Mucosa of descending colon (tissue), 3 donors: ENCODE measurements around the gene COL1A1. TPM values are rescaled to one million over a fixed set of nuclear protein-coding genes. Genes with fewer than 3 reads are reported as not detected.

ENCODE experiments used
- ATAC-seq: fragments of 200-7000 bp; cut with Tn5 transposase; one replicate; pipeline ENCODE4 v1.9.1; 2020; ENCODE audit warnings: mild to moderate bottlenecking, moderate library complexity
- DNase-seq, 3 donors: peaks; one replicate each; pipeline ENCODE4 v3.0.0-alpha.2; 2020
- H3K36me3 ChIP-seq: fragments of 200-600 bp; one replicate; pipeline ENCODE4 v1.8.0; 2021; ENCODE audit warnings: low read depth, mild to moderate bottlenecking
- H3K4me1 ChIP-seq: fragments of 200-600 bp; one replicate; pipeline ENCODE4 v1.8.0; 2021; ENCODE audit warnings: low read depth, mild to moderate bottlenecking
- H3K4me3 ChIP-seq: fragments of 200-600 bp; one replicate; pipeline ENCODE4 v1.8.0; 2021; ENCODE audit warnings: mild to moderate bottlenecking
- H3K9me3 ChIP-seq: fragments of 200-600 bp; one replicate; pipeline ENCODE4 v1.8.0; 2021; ENCODE audit warnings: mild to moderate bottlenecking
- CTCF ChIP-seq: fragments of 200-600 bp; IDR thresholded peaks from one replicate; pipeline ENCODE4 v1.8.0; 2022; ENCODE audit warnings: antibody characterized with exemption, mild to moderate bottlenecking
- intact Hi-C, 2 donors: fragments of 100-400 bp; cut with DNase I in 1 of 2; cut with micrococcal nuclease in 1 of 2; formaldehyde crosslinking; loops; one replicate each; pipeline versions ENCODE4 v1.11.0 to v1.11.1; 2022; cut with DNase I, micrococcal nuclease
- total RNA-seq, 3 donors: library from RNA; stranded (reverse); fragmentation: NEBNext Ultra II Directional in 2 of 3; extraction: Animal tissue kit (Norgen Biotek cat#: 25700) in 2 of 3; gene quantifications; one replicate each; pipeline versions ENCODE4 v1.2.1 to v1.2.4, GENCODE V29; 2021 to 2023
- donor health status: DM: no; HTN: no; CAD: no; lungs with moderate emphysema.
- donor health status: DM: no; HTN: no; CAD: no.
- donor health status: DM: no; HTN: yes; CAD: no.

The COL1A1 gene
- total RNA-seq, 3 donors from 2014 or later = 53.0 to 248 (median 160) TPM

GRCh38 chr17:50172936-50173334 is 28.5 kb downstream of the COL1A1 start:
- H3K4me1 ChIP-seq = peaks cover 2% of the 10 kb centered on the region
- ATAC-seq (no peak), DNase-seq (no peak)
- intact Hi-C loops = loop anchor here in 1 of 2 donors (10.0 kb wide), 1 partner anchor 122 kb away; no protein-coding TSS in a partner anchor
- H3K4me3 ChIP-seq = no peak overlapping the region
- H3K9me3 ChIP-seq = no peaks in the 10 kb centered on the region
- H3K36me3 ChIP-seq = no peaks in the 10 kb centered on the region
- no peak for TF ChIP-seq CTCF

GRCh38 chr17:50172130-50172529 is 29.3 kb downstream of the COL1A1 start:
- Histone ChIP-seq H3K9me3 (no peaks in the 10 kb centered on the region), H3K4me1 (no peaks in the 10 kb centered on the region), H3K4me3 (no peak overlapping the region), H3K36me3 (no peaks in the 10 kb centered on the region)
- ATAC-seq (no peak), DNase-seq (peak in 1 of 3 donors; percentile 28)
- no peak for TF ChIP-seq CTCF
- intact Hi-C loops = loop anchor here in 1 of 2 donors (10.0 kb wide), 1 partner anchor 123 kb away; no protein-coding TSS in a partner anchor

GRCh38 chr17:50171371-50172071 is 29.9 kb downstream of the COL1A1 start:
- DNase-seq (peak in 1 of 3 donors; percentile 47), ATAC-seq (no peak)
- no peaks in the 10 kb centered on the region for H3K9me3 ChIP-seq
- no peaks in the 10 kb centered on the region for H3K4me1 ChIP-seq
- H3K36me3 ChIP-seq = no peaks in the 10 kb centered on the region
- no peak for TF ChIP-seq CTCF
- no peak overlapping the region for H3K4me3 ChIP-seq
- intact Hi-C loops = loop anchor here in 1 of 2 donors (10.0 kb wide), 1 partner anchor 123 kb away; no protein-coding TSS in a partner anchor

- DNase-seq (peak in 1 of 3 donors; percentile 23), ATAC-seq (no peak)
- intact Hi-C loops = loop anchor here in 1 of 2 donors (10.0 kb wide), 1 partner anchor 124 kb away; no protein-coding TSS in a partner anchor
- Histone ChIP-seq H3K4me3 (no peak overlapping the region), H3K36me3 (no peaks in the 10 kb centered on the region), H3K4me1 (no peaks in the 10 kb centered on the region), H3K9me3 (no peaks in the 10 kb centered on the region)
- no peak for TF ChIP-seq CTCF
Observed at GRCh38 chr17:50170662-50171370, 30.6 kb downstream of the COL1A1 start.

GRCh38 chr17:50169881-50170459 is 31.5 kb downstream of the COL1A1 start:
- Histone ChIP-seq H3K4me1 (no peaks in the 10 kb centered on the region), H3K36me3 (no peaks in the 10 kb centered on the region), H3K4me3 (no peak overlapping the region), H3K9me3 (no peaks in the 10 kb centered on the region)
- TF ChIP-seq CTCF = no peak
- DNase-seq (peak in 1 of 3 donors; percentile 44), ATAC-seq (no peak)
- intact Hi-C loops = loop anchor here in 1 of 2 donors (10.0 kb wide), 2 partner anchors 55 to 125 kb away; no protein-coding TSS in a partner anchor
